Choroid plexus epithelial cell (primary cell): ENCODE data around the gene EEF1B2.

ENCODE experiments used
- DNase-seq: peaks from one replicate; pipeline ENCODE4 v3.0.0-alpha.2; 2010; ENCODE audit warnings: low read depth
- H3K4me3 ChIP-seq: 2 replicates; pipeline ENCODE4 v1.5.1; 2011; ENCODE audit warnings: low read depth, mild to moderate bottlenecking, control low read depth, low read length, moderate library complexity
- CTCF ChIP-seq: conservative IDR thresholded peaks from 2 replicates; pipeline ENCODE4 v1.5.1; 2011; ENCODE audit warnings: low read depth, mild to moderate bottlenecking, control low read depth, inconsistent platforms, low read length, moderate library complexity

EEF1B2 gene

DNA sequence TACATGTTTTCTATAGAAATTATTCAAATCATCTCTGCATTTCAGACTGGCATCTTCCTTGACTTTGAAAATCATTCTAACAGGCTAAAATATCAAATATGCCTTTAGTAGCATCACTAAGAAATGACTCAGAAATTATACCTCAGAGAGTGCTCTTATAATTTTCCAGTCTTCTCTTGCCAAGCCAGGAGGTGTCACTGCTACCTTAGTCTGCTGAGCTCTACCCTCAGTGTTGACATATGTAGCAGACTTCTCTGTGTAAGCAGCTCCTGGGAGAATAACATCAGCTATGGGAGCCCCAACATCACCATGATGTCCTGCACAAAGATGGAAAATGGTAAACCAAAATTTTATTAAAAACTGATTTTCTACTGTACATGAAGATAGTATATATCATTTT is 32.0 kb upstream of the EEF1B2 start:
- peak; percentile 11 for TF ChIP-seq CTCF
- no peak overlapping the region for H3K4me3 ChIP-seq
- DNase-seq, result peak; percentile 23

GRCh38 chr2:206143451-206143850 is 16.2 kb upstream of the EEF1B2 start:
- H3K4me3 ChIP-seq, result no peak overlapping the region
- DNase-seq, result no peak
- TF ChIP-seq CTCF, result no peak

DNA sequence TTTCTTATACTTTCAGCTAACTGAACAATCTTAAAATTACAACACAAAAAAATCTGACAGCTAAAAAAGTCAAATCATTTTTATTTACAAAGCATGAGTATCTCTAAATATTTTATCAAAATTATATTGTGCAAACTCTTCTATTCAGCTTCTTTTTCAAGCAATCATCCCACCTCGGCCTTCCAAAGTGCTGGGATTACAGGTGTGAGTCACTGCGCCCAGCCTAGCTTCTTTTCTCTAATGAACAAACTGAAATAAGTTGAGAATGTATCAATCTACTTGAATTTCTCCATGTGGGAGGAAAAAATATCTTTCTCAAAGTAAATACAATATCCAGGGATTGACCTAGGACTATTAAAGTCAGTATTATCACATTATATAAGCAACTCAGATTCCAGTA is 15.3 kb upstream of the EEF1B2 start:
- no peak overlapping the region for H3K4me3 ChIP-seq
- TF ChIP-seq CTCF, result no peak
- no peak for DNase-seq

DNA sequence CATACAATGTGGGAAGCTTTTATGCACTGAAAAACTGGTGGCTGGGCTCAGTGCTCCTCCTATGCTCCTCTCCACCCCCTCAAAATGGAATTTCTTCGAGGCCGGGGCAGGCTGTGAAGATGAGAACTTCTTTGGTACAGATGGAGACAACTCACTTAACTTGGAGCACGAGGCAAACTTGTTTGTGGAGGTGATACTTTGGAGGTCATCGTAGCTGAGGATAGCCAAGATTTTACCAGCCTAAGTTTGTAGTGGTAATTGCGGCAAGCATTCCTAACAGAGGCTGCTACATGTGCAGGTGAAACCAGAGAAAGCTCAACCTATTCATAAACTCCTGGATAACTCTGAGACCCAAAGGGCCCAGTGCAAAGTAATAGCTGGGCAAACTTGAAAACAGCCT is 14.0 kb upstream of the EEF1B2 start:
- no peak for DNase-seq
- H3K4me3 ChIP-seq, result no peak overlapping the region
- TF ChIP-seq CTCF, result no peak

- TF ChIP-seq CTCF, result no peak
- no peak overlapping the region for H3K4me3 ChIP-seq
- DNase-seq, result no peak
These were observed 10.4 kb upstream of the EEF1B2 start for GRCh38 chr2:206149330-206149729.

- no peak for TF ChIP-seq CTCF
- H3K4me3 ChIP-seq, result no peak overlapping the region
- DNase-seq, result no peak
These were observed 9.5 kb upstream of the EEF1B2 start for GRCh38 chr2:206150168-206150567.

GRCh38 chr2:206150631-206151030 is 9.1 kb upstream of the EEF1B2 start:
- DNase-seq, result no peak
- TF ChIP-seq CTCF, result no peak
- no peak overlapping the region for H3K4me3 ChIP-seq
